Neural cell (in vitro differentiated cells): Measurements from ENCODE around the gene TOMM7. TPM values are rescaled to one million over a fixed set of nuclear protein-coding genes. Genes with fewer than 3 reads are reported as not detected.

Source experiments
- H2AFZ ChIP-seq: fragments of 200-600, 300-800 bp; sonication (generic), shearing (Covaris generic); 2 replicates; pipeline ENCODE4 v1.6.0; 2014; ENCODE audit warnings: low read depth, mild to moderate bottlenecking, antibody characterized with exemption, low read length, moderate library complexity
- H3F3A ChIP-seq: fragments of 200-600 bp; shearing (Covaris generic); 2 replicates; pipeline ENCODE4 v1.6.1; 2016; ENCODE audit warnings: mild to moderate bottlenecking, moderate library complexity, mixed read lengths, antibody characterized with exemption, low read length; ENCODE audit not compliant: insufficient read depth, poor library complexity, severe bottlenecking
- H3K27ac ChIP-seq: fragments of 200-600, 300-800 bp; sonication (generic), shearing (Covaris generic); 2 replicates; pipeline ENCODE4 v1.5.1; 2014; ENCODE audit warnings: mild to moderate bottlenecking, low read length, moderate library complexity
- H3K27me3 ChIP-seq: fragments of 300-800, 200-600 bp; sonication (generic), shearing (Covaris generic); 2 replicates; pipeline ENCODE4 v1.6.0; 2014; ENCODE audit warnings: mild to moderate bottlenecking, low read depth, low read length, moderate library complexity; ENCODE audit not compliant: insufficient read depth
- H3K36me3 ChIP-seq: fragments of 300-800, 200-600 bp; sonication (generic), shearing (Covaris generic); 2 replicates; pipeline ENCODE4 v1.5.1; 2014; ENCODE audit warnings: mild to moderate bottlenecking, antibody characterized with exemption, low read length, moderate library complexity; ENCODE audit not compliant: insufficient read depth
- H3K4me2 ChIP-seq: fragments of 300-800, 200-600 bp; sonication (generic), shearing (Covaris generic); 2 replicates; pipeline ENCODE4 v1.6.0; 2014; ENCODE audit warnings: mild to moderate bottlenecking, low read length
- H3K4me3 ChIP-seq: fragments of 300-800, 200-600 bp; sonication (generic), shearing (Covaris generic); 2 replicates; pipeline ENCODE4 v1.5.1; 2014; ENCODE audit warnings: mild to moderate bottlenecking, low read length, moderate library complexity
- H3K79me2 ChIP-seq: fragments of 200-600 bp; shearing (Covaris generic); replicated peaks from 2 replicates; pipeline ENCODE4 v1.6.0; 2014; ENCODE audit warnings: mild to moderate bottlenecking, low read length, moderate library complexity; ENCODE audit not compliant: insufficient read depth
- H3K9ac ChIP-seq: fragments of 300-800, 200-600 bp; sonication (generic), shearing (Covaris generic); 2 replicates; pipeline ENCODE4 v1.6.1; 2016; ENCODE audit warnings: mild to moderate bottlenecking, low read length, mixed read lengths
- H3K9me2 ChIP-seq: fragments of 200-600 bp; shearing (Covaris generic); 2 replicates; pipeline ENCODE4 v1.6.1; 2016; ENCODE audit warnings: mild to moderate bottlenecking, low read length, mixed read lengths; ENCODE audit not compliant: insufficient read depth
- H3K9me3 ChIP-seq: fragments of 200-600, 300-800 bp; sonication (generic), shearing (Covaris generic); 2 replicates; pipeline ENCODE4 v1.6.1; 2016; ENCODE audit warnings: mild to moderate bottlenecking, mixed run types, low read length, moderate library complexity, mixed read lengths
- H4K20me1 ChIP-seq: fragments of 200-600 bp; shearing (Covaris generic); 2 replicates; pipeline ENCODE4 v1.6.1; 2016; ENCODE audit warnings: mild to moderate bottlenecking, mixed run types; ENCODE audit not compliant: insufficient read depth
- EP300 ChIP-seq: fragments of 450-650 bp; conservative IDR thresholded peaks from 2 replicates; pipeline ENCODE4 v1.6.1; 2014; ENCODE audit warnings: antibody characterized with exemption, mild to moderate bottlenecking, moderate library complexity; ENCODE audit not compliant: poor library complexity, severe bottlenecking
- EZH2 ChIP-seq: fragments of 200-600, 300-800 bp; shearing (Covaris generic), sonication (generic); IDR thresholded peaks from 2 replicates; pipeline ENCODE4 v1.6.1; 2014; ENCODE audit warnings: antibody characterized with exemption, low read length, borderline replicate concordance, mild to moderate bottlenecking; ENCODE audit not compliant: insufficient read depth, poor library complexity, severe bottlenecking
- MXI1 ChIP-seq: fragments of 450-650 bp; conservative IDR thresholded peaks from 2 replicates; pipeline ENCODE4 v1.6.1; 2014; ENCODE audit warnings: antibody characterized with exemption, mild to moderate bottlenecking; ENCODE audit not compliant: poor library complexity, severe bottlenecking
- POLR2AphosphoS5 ChIP-seq: IDR thresholded peaks from 2 replicates; pipeline ENCODE4 v1.6.1; 2012
- RAD21 ChIP-seq: fragments of 450-650 bp; conservative IDR thresholded peaks from 2 replicates; pipeline ENCODE4 v1.6.1; 2014; ENCODE audit warnings: antibody characterized with exemption, mild to moderate bottlenecking, moderate library complexity
- SMC3 ChIP-seq: fragments of 450-650 bp; conservative IDR thresholded peaks from 2 replicates; pipeline ENCODE4 v1.6.1; 2014; ENCODE audit warnings: antibody characterized with exemption, mild to moderate bottlenecking, moderate library complexity; ENCODE audit not compliant: poor library complexity
- TAF1 ChIP-seq: IDR thresholded peaks from 2 replicates; pipeline ENCODE4 v1.6.1; 2012; ENCODE audit warnings: low read depth
- polyA plus RNA-seq: library from polyadenylated mRNA; depleted of rRNA; stranded (reverse); fragments of >200 nt; gene quantifications from 2 replicates; pipeline ENCODE4 v1.2.3, GENCODE V29; 2014
- TF ChIP-seq, protein P1 (sequence below): IDR thresholded peaks from 2 replicates; pipeline ENCODE4 v1.6.1; 2012; ENCODE audit warnings: borderline replicate concordance
- TF ChIP-seq, protein P2 (sequence below): fragments of 450-650 bp; IDR thresholded peaks from 2 replicates; pipeline ENCODE4 v1.5.1; 2014; ENCODE audit warnings: antibody characterized with exemption, mild to moderate bottlenecking, moderate library complexity; ENCODE audit not compliant: poor library complexity, severe bottlenecking

TOMM7 gene
- polyA plus RNA-seq, 1 donor from 2014 or later = 241 TPM

DNA sequence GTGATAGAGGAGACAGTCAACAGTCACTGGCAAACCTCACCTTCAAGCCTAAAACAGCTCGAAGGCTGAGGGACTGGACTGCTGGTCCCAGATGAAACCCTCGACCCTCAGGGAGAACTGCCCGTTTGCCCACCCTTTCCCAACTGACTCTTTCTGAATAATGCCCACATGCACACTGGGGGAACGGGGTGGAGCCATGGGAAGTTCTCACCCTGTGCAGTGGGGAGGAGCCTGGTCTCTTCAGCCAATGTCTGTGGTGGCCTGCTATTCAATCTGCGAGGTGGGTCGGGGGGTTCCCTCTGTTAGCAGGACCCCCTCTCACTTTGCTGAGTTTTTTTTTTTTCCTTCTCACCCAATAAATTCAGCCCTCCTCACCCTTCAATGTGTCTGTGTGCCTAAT is 14.5 kb downstream of the TOMM7 start:
- no peak overlapping the region for H3K27ac ChIP-seq
- no peak overlapping the region for H3K4me2 ChIP-seq
- H3K9me3 ChIP-seq = no peaks in the 10 kb centered on the region
- H3K27me3 ChIP-seq = no peaks in the 10 kb centered on the region
- H2AFZ ChIP-seq = no peak overlapping the region
- no peaks in the 10 kb centered on the region for H3K9me2 ChIP-seq
- H3K79me2 ChIP-seq = no peaks in the 10 kb centered on the region
- no peak overlapping the region for H3K4me3 ChIP-seq
- H4K20me1 ChIP-seq = no peaks in the 10 kb centered on the region
- TF ChIP-seq EZH2 (no peak), RAD21 (no peak), EP300 (no peak), SMC3 (no peak), POLR2AphosphoS5 (no peak)
- TF ChIP-seq, protein P1, sequence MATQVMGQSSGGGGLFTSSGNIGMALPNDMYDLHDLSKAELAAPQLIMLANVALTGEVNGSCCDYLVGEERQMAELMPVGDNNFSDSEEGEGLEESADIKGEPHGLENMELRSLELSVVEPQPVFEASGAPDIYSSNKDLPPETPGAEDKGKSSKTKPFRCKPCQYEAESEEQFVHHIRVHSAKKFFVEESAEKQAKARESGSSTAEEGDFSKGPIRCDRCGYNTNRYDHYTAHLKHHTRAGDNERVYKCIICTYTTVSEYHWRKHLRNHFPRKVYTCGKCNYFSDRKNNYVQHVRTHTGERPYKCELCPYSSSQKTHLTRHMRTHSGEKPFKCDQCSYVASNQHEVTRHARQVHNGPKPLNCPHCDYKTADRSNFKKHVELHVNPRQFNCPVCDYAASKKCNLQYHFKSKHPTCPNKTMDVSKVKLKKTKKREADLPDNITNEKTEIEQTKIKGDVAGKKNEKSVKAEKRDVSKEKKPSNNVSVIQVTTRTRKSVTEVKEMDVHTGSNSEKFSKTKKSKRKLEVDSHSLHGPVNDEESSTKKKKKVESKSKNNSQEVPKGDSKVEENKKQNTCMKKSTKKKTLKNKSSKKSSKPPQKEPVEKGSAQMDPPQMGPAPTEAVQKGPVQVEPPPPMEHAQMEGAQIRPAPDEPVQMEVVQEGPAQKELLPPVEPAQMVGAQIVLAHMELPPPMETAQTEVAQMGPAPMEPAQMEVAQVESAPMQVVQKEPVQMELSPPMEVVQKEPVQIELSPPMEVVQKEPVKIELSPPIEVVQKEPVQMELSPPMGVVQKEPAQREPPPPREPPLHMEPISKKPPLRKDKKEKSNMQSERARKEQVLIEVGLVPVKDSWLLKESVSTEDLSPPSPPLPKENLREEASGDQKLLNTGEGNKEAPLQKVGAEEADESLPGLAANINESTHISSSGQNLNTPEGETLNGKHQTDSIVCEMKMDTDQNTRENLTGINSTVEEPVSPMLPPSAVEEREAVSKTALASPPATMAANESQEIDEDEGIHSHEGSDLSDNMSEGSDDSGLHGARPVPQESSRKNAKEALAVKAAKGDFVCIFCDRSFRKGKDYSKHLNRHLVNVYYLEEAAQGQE = no peak
- H3F3A ChIP-seq = no peaks in the 10 kb centered on the region
- peaks cover 4% of the 10 kb centered on the region for H3K36me3 ChIP-seq
- no peak overlapping the region for H3K9ac ChIP-seq

DNA sequence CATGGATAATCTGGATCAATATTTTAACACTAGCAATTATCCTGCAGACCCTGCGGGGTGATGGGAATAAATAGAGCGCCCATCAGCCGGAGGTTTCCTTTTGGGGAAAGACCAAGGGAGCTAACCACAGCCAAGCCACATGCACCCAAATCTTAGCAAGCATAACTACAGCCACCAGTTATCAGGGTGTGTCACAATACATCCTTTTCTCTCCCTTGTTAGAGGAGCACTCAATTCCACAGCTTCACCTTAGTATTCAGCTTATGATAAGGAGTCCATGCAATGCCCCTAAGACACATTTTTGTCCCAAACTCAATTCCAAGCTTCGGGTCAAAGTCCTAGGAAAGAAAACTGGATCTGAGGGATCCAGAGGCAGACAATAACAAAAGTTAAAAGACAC is 15.9 kb downstream of the TOMM7 start:
- no peak for TF ChIP-seq MXI1
- TF ChIP-seq POLR2AphosphoS5 = no peak
- TF ChIP-seq EP300 = no peak
- TF ChIP-seq SMC3 = no peak
- TF ChIP-seq EZH2 = no peak
- no peak for TF ChIP-seq TAF1
- TF ChIP-seq, protein P2, sequence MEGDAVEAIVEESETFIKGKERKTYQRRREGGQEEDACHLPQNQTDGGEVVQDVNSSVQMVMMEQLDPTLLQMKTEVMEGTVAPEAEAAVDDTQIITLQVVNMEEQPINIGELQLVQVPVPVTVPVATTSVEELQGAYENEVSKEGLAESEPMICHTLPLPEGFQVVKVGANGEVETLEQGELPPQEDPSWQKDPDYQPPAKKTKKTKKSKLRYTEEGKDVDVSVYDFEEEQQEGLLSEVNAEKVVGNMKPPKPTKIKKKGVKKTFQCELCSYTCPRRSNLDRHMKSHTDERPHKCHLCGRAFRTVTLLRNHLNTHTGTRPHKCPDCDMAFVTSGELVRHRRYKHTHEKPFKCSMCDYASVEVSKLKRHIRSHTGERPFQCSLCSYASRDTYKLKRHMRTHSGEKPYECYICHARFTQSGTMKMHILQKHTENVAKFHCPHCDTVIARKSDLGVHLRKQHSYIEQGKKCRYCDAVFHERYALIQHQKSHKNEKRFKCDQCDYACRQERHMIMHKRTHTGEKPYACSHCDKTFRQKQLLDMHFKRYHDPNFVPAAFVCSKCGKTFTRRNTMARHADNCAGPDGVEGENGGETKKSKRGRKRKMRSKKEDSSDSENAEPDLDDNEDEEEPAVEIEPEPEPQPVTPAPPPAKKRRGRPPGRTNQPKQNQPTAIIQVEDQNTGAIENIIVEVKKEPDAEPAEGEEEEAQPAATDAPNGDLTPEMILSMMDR = no peak
- no peak for TF ChIP-seq RAD21
- TF ChIP-seq, protein P1 = no peak

More for the DNA sequence above, 15.9 kb downstream of the TOMM7 start:
- Histone ChIP-seq H3K36me3 (no peaks in the 10 kb centered on the region), H3K4me2 (no peak overlapping the region), H3K9me2 (no peaks in the 10 kb centered on the region), H3K4me3 (no peak overlapping the region), H3K27ac (no peak overlapping the region), H4K20me1 (no peaks in the 10 kb centered on the region), H3K79me2 (no peaks in the 10 kb centered on the region), H3K9ac (no peak overlapping the region), H3K9me3 (no peaks in the 10 kb centered on the region), H3K27me3 (no peaks in the 10 kb centered on the region), H3F3A (no peaks in the 10 kb centered on the region), H2AFZ (no peak overlapping the region)
